Measurements from ENCODE around the gene SHISA9.

The SHISA9 gene

GRCh38 chr16:13046061-13046821, 144.8 kb downstream of the SHISA9 start:
- no peak overlapping the region for H3K9ac ChIP-seq (ENCODE audit: low read depth, low read length)
- H3K27me3 ChIP-seq (ENCODE audit: control insufficient read depth, insufficient read depth, low read length), result no peaks in the 10 kb centered on the region
- H3K27ac ChIP-seq (ENCODE audit: low read depth, low read length), result no peak overlapping the region
- no peak overlapping the region for H3K4me3 ChIP-seq (ENCODE audit: low read depth, low read length)
- peaks cover 8% of the 10 kb centered on the region for H3K9me3 ChIP-seq (ENCODE audit: control insufficient read depth, insufficient read depth, low read length)
- no peaks in the 10 kb centered on the region for H3K36me3 ChIP-seq (ENCODE audit: control insufficient read depth, insufficient read depth, low read length)
- peaks cover 5% of the 10 kb centered on the region for H3K4me1 ChIP-seq (ENCODE audit: control insufficient read depth, insufficient read depth, low read length)

- Histone ChIP-seq H3K36me3 (ENCODE audit: control insufficient read depth, insufficient read depth, low read length) (no peaks in the 10 kb centered on the region), H3K27me3 (ENCODE audit: control insufficient read depth, insufficient read depth, low read length) (no peaks in the 10 kb centered on the region), H3K27ac (ENCODE audit: low read depth, low read length) (no peak overlapping the region), H3K9me3 (ENCODE audit: control insufficient read depth, insufficient read depth, low read length) (peaks cover 8% of the 10 kb centered on the region), H3K4me3 (ENCODE audit: low read depth, low read length) (no peak overlapping the region), H3K9ac (ENCODE audit: low read depth, low read length) (no peak overlapping the region), H3K4me1 (ENCODE audit: control insufficient read depth, insufficient read depth, low read length) (no peaks in the 10 kb centered on the region; the same call in 1 of the 2 replicates)
Observed at GRCh38 chr16:13047276-13047675, 145.9 kb downstream of the SHISA9 start.

- H3K9me3 ChIP-seq (ENCODE audit: control insufficient read depth, insufficient read depth, low read length), result peaks cover 8% of the 10 kb centered on the region
- H3K36me3 ChIP-seq (ENCODE audit: control insufficient read depth, insufficient read depth, low read length), result no peaks in the 10 kb centered on the region
- no peak overlapping the region for H3K27ac ChIP-seq (ENCODE audit: low read depth, low read length)
- H3K4me1 ChIP-seq (ENCODE audit: control insufficient read depth, insufficient read depth, low read length), result no peaks in the 10 kb centered on the region; the same call in 1 of the 2 replicates
- H3K27me3 ChIP-seq (ENCODE audit: control insufficient read depth, insufficient read depth, low read length), result no peaks in the 10 kb centered on the region
- H3K4me3 ChIP-seq (ENCODE audit: low read depth, low read length), result no peak overlapping the region
- no peak overlapping the region for H3K9ac ChIP-seq (ENCODE audit: low read depth, low read length)
Observed at GRCh38 chr16:13049688-13050087, 148.3 kb downstream of the SHISA9 start.

GRCh38 chr16:13052431-13052830, 151.0 kb downstream of the SHISA9 start:
- H3K9me3 ChIP-seq (ENCODE audit: control insufficient read depth, insufficient read depth, low read length), result peaks cover 8% of the 10 kb centered on the region
- no peaks in the 10 kb centered on the region for H3K36me3 ChIP-seq (ENCODE audit: control insufficient read depth, insufficient read depth, low read length)
- H3K27ac ChIP-seq (ENCODE audit: low read depth, low read length), result no peak overlapping the region
- H3K4me1 ChIP-seq (ENCODE audit: control insufficient read depth, insufficient read depth, low read length), result peaks cover 8% of the 10 kb centered on the region
- H3K27me3 ChIP-seq (ENCODE audit: control insufficient read depth, insufficient read depth, low read length), result no peaks in the 10 kb centered on the region
- H3K9ac ChIP-seq (ENCODE audit: low read depth, low read length), result no peak overlapping the region
- H3K4me3 ChIP-seq (ENCODE audit: low read depth, low read length), result no peak overlapping the region

GRCh38 chr16:13055480-13055879, 154.1 kb downstream of the SHISA9 start:
- Histone ChIP-seq H3K9me3 (ENCODE audit: control insufficient read depth, insufficient read depth, low read length) (no peaks in the 10 kb centered on the region), H3K9ac (ENCODE audit: low read depth, low read length) (no peak overlapping the region)

GRCh38 chr16:13056607-13057006, 155.2 kb downstream of the SHISA9 start:
- no peaks in the 10 kb centered on the region for H3K9me3 ChIP-seq (ENCODE audit: control insufficient read depth, insufficient read depth, low read length)
- H3K27me3 ChIP-seq (ENCODE audit: control insufficient read depth, insufficient read depth, low read length), result no peaks in the 10 kb centered on the region

More at GRCh38 chr16:13055480-13055879, 154.1 kb downstream of the SHISA9 start:
- Histone ChIP-seq H3K36me3 (ENCODE audit: control insufficient read depth, insufficient read depth, low read length) (no peaks in the 10 kb centered on the region), H3K27ac (ENCODE audit: low read depth, low read length) (no peak overlapping the region), H3K4me3 (ENCODE audit: low read depth, low read length) (no peak overlapping the region), H3K27me3 (ENCODE audit: control insufficient read depth, insufficient read depth, low read length) (no peaks in the 10 kb centered on the region), H3K4me1 (ENCODE audit: control insufficient read depth, insufficient read depth, low read length) (peaks cover 8% of the 10 kb centered on the region)

GRCh38 chr16:13060932-13061331, 159.5 kb downstream of the SHISA9 start:
- Histone ChIP-seq H3K27me3 (ENCODE audit: control insufficient read depth, insufficient read depth, low read length) (no peaks in the 10 kb centered on the region), H3K9ac (ENCODE audit: low read depth, low read length) (no peak overlapping the region), H3K4me3 (ENCODE audit: low read depth, low read length) (no peak overlapping the region), H3K27ac (ENCODE audit: low read depth, low read length) (no peak overlapping the region), H3K4me1 (ENCODE audit: control insufficient read depth, insufficient read depth, low read length) (peaks cover 15% of the 10 kb centered on the region), H3K36me3 (ENCODE audit: control insufficient read depth, insufficient read depth, low read length) (no peaks in the 10 kb centered on the region), H3K9me3 (ENCODE audit: control insufficient read depth, insufficient read depth, low read length) (no peaks in the 10 kb centered on the region)

More at GRCh38 chr16:13056607-13057006, 155.2 kb downstream of the SHISA9 start:
- H3K4me3 ChIP-seq (ENCODE audit: low read depth, low read length), result no peak overlapping the region
- H3K27ac ChIP-seq (ENCODE audit: low read depth, low read length), result no peak overlapping the region
- no peak overlapping the region for H3K9ac ChIP-seq (ENCODE audit: low read depth, low read length)
- H3K36me3 ChIP-seq (ENCODE audit: control insufficient read depth, insufficient read depth, low read length), result no peaks in the 10 kb centered on the region
- peaks cover 15% of the 10 kb centered on the region for H3K4me1 ChIP-seq (ENCODE audit: control insufficient read depth, insufficient read depth, low read length)

- Histone ChIP-seq H3K4me3 (ENCODE audit: low read depth, low read length) (no peak overlapping the region), H3K36me3 (ENCODE audit: control insufficient read depth, insufficient read depth, low read length) (no peaks in the 10 kb centered on the region), H3K4me1 (ENCODE audit: control insufficient read depth, insufficient read depth, low read length) (peaks cover 15% of the 10 kb centered on the region), H3K27me3 (ENCODE audit: control insufficient read depth, insufficient read depth, low read length) (no peaks in the 10 kb centered on the region), H3K9ac (ENCODE audit: low read depth, low read length) (no peak overlapping the region), H3K9me3 (ENCODE audit: control insufficient read depth, insufficient read depth, low read length) (no peaks in the 10 kb centered on the region), H3K27ac (ENCODE audit: low read depth, low read length) (no peak overlapping the region)
Observed at GRCh38 chr16:13061691-13062090, 160.3 kb downstream of the SHISA9 start.

- peaks cover 15% of the 10 kb centered on the region for H3K4me1 ChIP-seq (ENCODE audit: control insufficient read depth, insufficient read depth, low read length)
- no peaks in the 10 kb centered on the region for H3K27me3 ChIP-seq (ENCODE audit: control insufficient read depth, insufficient read depth, low read length)
- H3K4me3 ChIP-seq (ENCODE audit: low read depth, low read length), result no peak overlapping the region
- no peaks in the 10 kb centered on the region for H3K36me3 ChIP-seq (ENCODE audit: control insufficient read depth, insufficient read depth, low read length)
- H3K27ac ChIP-seq (ENCODE audit: low read depth, low read length), result no peak overlapping the region
- H3K9ac ChIP-seq (ENCODE audit: low read depth, low read length), result no peak overlapping the region
- no peaks in the 10 kb centered on the region for H3K9me3 ChIP-seq (ENCODE audit: control insufficient read depth, insufficient read depth, low read length)
Observed at GRCh38 chr16:13062219-13062618, 160.8 kb downstream of the SHISA9 start.

- Histone ChIP-seq H3K36me3 (ENCODE audit: control insufficient read depth, insufficient read depth, low read length) (no peaks in the 10 kb centered on the region), H3K9me3 (ENCODE audit: control insufficient read depth, insufficient read depth, low read length) (no peaks in the 10 kb centered on the region), H3K9ac (ENCODE audit: low read depth, low read length) (no peak overlapping the region), H3K27ac (ENCODE audit: low read depth, low read length) (no peak overlapping the region), H3K4me3 (ENCODE audit: low read depth, low read length) (no peak overlapping the region), H3K4me1 (ENCODE audit: control insufficient read depth, insufficient read depth, low read length) (peaks cover 15% of the 10 kb centered on the region), H3K27me3 (ENCODE audit: control insufficient read depth, insufficient read depth, low read length) (no peaks in the 10 kb centered on the region)
Observed at GRCh38 chr16:13063457-13063856, 162.1 kb downstream of the SHISA9 start.

GRCh38 chr16:13064821-13065220, 163.4 kb downstream of the SHISA9 start:
- Histone ChIP-seq H3K9ac (ENCODE audit: low read depth, low read length) (no peak overlapping the region), H3K4me3 (ENCODE audit: low read depth, low read length) (no peak overlapping the region), H3K27me3 (ENCODE audit: control insufficient read depth, insufficient read depth, low read length) (no peaks in the 10 kb centered on the region), H3K9me3 (ENCODE audit: control insufficient read depth, insufficient read depth, low read length) (no peaks in the 10 kb centered on the region), H3K27ac (ENCODE audit: low read depth, low read length) (no peak overlapping the region), H3K36me3 (ENCODE audit: control insufficient read depth, insufficient read depth, low read length) (no peaks in the 10 kb centered on the region), H3K4me1 (ENCODE audit: control insufficient read depth, insufficient read depth, low read length) (peaks cover 22% of the 10 kb centered on the region)

Measured in HUES48 (cell line).